Hypothalamus (tissue), 51 donors: ENCODE results near the gene LRMDA.

Experiments used
- DNase-seq, 51 donors: peaks; one replicate each; lab custom pipeline; 2025; lab: John Stamatoyannopoulos, UW

Gene LRMDA

GRCh38 chr10:76375761-76376160 lies 944.3 kb downstream of the LRMDA start:
- DNase-seq: no peak

DNA sequence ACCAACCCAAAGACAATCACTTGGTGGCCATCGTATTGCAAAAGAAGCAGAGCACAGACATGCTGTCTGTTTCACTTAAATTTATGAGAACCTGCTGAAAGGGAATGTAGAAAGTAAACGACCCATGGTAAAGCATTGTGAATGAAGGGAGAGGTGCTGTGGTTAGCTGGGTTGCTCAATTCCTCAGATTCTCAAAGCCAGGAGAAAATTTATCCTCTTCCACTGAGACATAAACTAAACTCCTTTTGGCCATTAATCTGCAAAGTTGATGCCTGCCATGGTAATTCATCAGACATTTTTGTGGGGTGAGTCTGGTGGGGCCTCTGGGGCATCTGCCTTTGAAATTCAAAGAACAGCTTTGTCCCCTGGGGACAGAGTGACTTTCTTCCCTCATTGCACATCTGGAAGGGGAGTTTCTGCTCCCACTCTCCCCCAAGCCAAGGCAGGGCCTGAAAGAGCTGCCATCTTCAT lies 951.0 kb downstream of the LRMDA start:
- DNase-seq: no peak

DNA sequence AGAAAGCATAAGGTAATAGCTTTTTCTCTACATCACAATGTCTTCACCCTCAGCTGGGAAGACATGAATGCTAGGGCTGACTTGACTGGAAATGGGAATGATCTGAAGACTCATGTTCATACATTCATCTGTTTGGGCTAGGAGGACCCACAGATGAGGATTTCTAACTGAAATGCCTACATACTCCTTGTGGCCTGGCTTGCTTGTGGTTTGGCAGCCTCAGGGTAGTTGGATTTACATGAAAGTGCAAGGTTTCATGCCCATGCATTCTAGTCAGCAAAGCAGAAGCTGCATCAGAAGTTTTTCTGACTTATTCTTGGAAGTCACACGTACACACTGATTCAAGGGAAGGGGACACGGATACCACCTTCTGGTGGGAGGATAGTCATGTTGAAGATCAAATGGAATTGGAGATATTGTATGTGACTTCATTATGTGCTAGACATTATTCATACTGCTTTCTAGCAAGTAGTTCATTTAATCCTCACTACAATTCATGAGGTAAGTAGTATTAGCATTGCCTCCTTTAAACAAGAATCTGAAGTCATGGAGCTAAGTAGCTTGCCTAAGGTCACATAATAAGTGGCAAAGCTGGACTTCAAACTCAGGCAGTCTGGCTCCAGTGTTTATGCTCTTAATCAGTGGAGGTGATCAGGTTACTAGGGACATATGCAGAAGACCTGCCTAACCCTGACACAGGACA lies 957.0 kb downstream of the LRMDA start:
- no peak for DNase-seq

GRCh38 chr10:76393875-76394706 lies 962.7 kb downstream of the LRMDA start:
- no peak for DNase-seq

- DNase-seq: no peak
Observed at GRCh38 chr10:76394707-76395042, 963.3 kb downstream of the LRMDA start.

DNA sequence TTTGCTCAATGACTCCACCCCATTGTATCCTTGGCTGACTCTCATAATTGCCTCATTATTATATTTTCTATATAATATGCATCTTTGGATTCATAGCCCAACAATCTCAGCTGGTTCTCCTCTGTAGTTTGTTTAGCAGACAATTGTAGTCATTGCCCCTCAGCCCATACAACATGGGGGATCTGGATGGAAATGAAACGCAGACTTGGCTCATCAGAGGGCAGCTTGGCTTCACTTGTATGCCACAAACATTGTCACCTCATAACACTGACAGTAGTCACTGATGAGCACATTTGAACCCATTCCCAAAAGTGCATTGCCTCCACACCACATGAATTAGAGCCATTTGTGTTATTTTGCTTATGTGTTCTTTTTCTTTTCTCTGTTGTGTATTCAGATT lies 963.8 kb downstream of the LRMDA start:
- DNase-seq: no peak

- no peak for DNase-seq
Observed at GRCh38 chr10:76396134-76396533, 964.7 kb downstream of the LRMDA start.

GRCh38 chr10:76397181-76398042 lies 966.0 kb downstream of the LRMDA start:
- DNase-seq: no peak

GRCh38 chr10:76398043-76398710 lies 966.8 kb downstream of the LRMDA start:
- DNase-seq: no peak

DNA sequence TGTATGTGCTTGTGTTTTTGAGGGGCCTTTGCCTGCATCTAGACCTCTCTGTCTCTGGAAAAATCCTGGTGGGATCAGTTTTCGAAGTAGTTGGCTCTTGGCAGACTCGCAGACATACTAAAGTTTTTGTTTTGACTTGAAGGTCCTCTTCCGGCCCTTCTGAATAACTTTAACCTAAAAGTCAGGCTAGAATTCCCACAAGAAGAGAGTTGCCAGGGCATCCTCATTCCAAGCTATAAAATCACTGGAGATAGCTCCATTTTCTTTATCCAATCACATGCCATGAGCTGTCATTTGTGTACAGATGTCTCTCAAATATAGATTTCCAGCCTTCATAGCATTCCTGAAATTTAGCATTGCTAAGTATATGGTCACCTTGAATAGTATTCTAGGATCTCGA lies 967.8 kb downstream of the LRMDA start:
- DNase-seq: no peak

DNA sequence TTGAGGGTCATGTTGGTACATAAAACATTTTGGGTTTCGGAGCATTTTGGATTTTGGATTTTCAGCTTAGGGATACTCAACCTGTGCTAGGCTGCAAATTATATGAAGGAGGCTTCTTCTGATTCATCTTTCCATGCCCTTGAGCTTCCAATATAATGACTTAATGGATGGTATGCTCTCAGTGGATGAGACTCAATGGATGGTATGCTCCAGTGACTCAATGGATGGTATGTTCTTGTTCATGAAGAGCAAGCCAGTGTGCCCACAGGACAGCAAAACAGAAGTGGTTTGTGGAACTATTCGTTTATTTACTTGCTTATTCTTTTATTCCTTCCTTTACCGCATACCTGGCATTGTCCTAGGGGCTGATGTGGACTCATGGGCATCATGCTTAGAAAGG lies 969.6 kb downstream of the LRMDA start:
- no peak for DNase-seq

GRCh38 chr10:76403912-76404311 lies 972.5 kb downstream of the LRMDA start:
- DNase-seq: no peak

DNA sequence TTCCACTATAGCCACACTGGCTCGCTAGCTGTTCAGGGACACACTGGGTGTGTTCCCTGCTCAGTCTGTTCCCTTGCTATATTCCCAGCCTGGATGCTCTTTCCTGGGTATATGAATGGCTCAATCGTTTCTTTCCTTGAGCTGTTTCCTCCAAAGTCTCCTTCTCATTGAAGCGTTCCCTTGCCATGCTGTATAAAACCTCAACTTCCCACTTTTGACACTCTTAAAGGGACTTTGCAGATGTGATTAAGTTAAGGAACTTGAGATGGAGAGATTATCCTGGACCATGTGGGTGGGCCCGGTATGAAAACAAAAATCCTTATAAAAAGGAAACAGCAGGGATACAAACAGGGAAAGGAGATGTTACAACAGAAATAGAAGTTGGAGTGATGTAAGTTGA lies 973.1 kb downstream of the LRMDA start:
- DNase-seq: no peak

GRCh38 chr10:76405922-76406321 lies 974.5 kb downstream of the LRMDA start:
- no peak for DNase-seq

GRCh38 chr10:76408646-76409045 lies 977.2 kb downstream of the LRMDA start:
- no peak for DNase-seq

DNA sequence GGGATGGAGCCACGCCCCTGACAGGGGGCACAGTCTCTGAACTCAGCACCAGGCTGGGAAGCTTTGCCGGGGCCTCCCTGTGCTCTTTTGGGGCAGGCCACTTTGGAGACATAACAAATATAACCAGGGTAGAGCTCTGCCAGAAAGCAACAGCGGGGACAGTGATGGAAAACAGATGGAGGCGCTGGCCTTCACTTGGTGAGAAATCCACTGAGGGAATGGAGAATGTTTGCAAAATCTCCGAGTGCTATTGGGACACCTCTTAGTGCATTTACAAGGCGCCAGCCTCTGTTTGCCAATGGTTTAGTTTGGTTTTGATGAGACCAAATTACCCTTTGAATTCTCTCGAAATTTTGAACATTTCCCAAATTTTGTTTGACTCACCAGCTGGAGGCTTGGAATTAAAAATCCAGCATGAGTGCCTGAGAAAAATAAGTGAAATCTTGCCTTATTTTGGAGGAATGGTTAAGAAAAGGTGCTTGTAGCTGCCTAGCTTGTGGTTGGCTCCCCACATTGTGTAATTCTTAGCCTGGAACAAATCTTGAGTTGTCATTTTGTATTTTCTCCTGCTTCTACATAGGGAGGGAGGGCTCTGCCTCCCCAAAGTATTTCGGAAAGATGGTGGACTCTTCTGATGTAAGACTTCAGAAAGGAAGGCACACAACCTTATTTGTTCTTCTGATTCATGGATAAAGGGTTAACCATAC lies 980.5 kb downstream of the LRMDA start:
- no peak for DNase-seq

DNA sequence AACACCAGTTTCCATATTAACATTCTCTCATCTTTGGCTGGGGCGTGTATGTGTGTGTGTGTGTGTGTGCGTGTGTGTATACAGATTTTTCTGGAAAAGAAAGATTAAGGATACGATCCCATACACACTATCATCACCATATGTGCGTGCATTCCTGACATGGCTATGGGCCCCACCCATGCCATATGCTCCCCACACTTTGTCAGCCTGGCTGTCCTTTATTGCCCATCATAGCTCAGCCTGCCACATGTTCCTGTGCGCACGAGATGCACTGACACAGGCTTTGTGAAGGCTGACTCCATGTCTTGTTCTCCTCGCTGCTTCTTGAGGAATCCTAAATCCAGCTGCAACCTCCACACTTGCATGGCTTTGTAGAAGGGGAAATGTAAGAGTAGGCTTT lies 984.1 kb downstream of the LRMDA start:
- DNase-seq: no peak

GRCh38 chr10:76416642-76417041 lies 985.2 kb downstream of the LRMDA start:
- DNase-seq: no peak

- DNase-seq: no peak
Observed at GRCh38 chr10:76420725-76421124, 989.3 kb downstream of the LRMDA start.

DNA sequence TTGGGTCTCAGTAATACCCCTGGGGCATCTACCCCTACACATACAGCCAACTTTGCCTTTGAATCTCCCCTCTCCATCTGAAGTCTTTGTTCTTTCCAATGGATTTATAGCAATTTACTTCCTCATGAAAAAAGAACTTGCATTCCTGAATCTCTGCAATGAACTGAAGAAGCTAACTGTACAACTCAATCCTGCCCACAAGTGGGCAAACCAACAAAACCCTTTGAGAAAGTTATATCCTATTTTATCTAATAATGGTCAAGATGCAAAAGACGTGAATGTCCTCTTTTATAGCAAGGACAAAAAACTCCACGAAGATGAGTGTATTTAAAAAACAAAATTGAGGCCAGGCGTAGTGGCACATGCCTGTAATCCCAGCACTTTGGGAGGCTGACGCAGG lies 991.3 kb downstream of the LRMDA start:
- DNase-seq: no peak
